ENCODE measurements around the gene SDHA.

DNA sequence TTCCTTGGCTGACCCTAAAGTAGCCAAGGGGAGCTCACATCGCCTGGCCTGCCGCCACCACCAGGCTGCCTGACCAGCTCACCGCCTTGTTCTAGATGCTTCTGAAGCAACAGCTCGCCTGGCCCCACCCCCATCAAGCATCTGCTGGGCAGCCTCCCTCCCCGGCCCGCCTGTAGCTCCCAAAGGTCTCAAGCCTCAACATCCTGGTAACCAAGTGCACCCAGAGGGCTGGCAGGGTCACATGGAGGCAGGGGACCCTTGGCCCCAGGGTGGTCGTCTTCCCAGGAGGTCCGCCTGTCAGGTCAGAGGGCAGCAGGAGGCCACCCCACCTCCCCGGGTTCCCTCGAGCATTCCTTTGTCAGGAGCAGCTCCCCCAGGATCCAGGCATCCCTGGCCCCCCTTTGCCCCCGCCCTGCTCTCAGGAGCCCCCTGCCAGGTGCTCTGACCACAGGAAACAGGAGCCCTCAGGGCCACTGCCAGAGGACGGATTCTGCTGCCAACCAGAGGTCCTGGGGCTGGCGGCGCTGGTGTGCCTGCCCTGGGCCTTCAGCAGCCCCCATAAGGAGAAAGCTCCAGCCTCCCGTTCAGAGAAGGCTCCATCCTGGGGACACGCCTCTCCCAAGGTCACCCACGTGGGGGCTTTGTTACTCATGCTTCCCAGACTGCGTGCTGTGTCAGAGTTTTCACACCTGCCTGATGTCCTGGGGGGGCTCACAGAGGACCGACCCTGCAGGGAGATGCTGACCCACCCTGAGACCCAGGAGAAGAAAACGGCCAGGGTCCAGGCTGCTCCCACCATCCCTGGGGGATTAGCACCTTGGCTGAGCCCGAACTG is 30.3 kb upstream of the SDHA start:
- TF ChIP-seq EZH2 (IDR thresholded peaks at IDR 0.05; ENCODE audit: insufficient read depth, poor library complexity, severe bottlenecking), result no peak
- no peak for TF ChIP-seq EZH2phosphoT487 (IDR thresholded peaks at IDR 0.05; ENCODE audit: insufficient read depth, low read depth)
